Endothelial cell of umbilical vein (primary cell): ENCODE results near the gene ABCA3. TPM values are rescaled to one million over a fixed set of nuclear protein-coding genes. Genes with fewer than 3 reads are reported as not detected.

ENCODE experiments used
- Bru-seq: library from RNA; stranded (reverse); fragments of 400-500 nt; gene quantifications from one replicate; lab custom pipeline; 2021; lab: Mats Ljungman, UMichigan
- BruChase-seq, 2 experiments: library from RNA; stranded (reverse); fragments of 400-500 nt; gene quantifications; one replicate each; lab custom pipeline; 2021; lab: Mats Ljungman, UMichigan
- BruUV-seq: library from RNA; stranded (reverse); fragments of 400-500 nt; replicated peaks from 2 replicates; lab custom pipeline; 2021; lab: Mats Ljungman, UMichigan
- CTCF ChIA-PET: fragments of 300-600, 350-600 bp; sonication (Branson Sonifier 250); formaldehyde crosslinking; loops from one replicate; lab custom pipeline; 2021; ENCODE audit warnings: antibody characterized with exemption, inconsistent platforms; lab: Charles Lee
- POLR2A ChIA-PET: fragments of 300-600, 350-600 bp; sonication (Branson Sonifier 250); formaldehyde crosslinking; loops from one replicate; lab custom pipeline; 2021; ENCODE audit warnings: antibody characterized with exemption, inconsistent platforms; lab: Charles Lee
- DNase-seq: peaks from one replicate; pipeline ENCODE4 v3.0.0-alpha.2; 2011; ENCODE audit warnings: low read depth, low spot score
- FAIRE-seq: peaks from 2 replicates; lab custom pipeline; 2011; peaks lifted over from hg19 to GRCh38; lab: Jason Lieb, UNC
- H2AFZ ChIP-seq: 2 replicates; pipeline ENCODE4 v1.6.0; 2012; ENCODE audit warnings: low read depth, low read length, control low read depth, inconsistent platforms
- H3K27ac ChIP-seq: 2 replicates; pipeline ENCODE4 v1.5.1; 2011; ENCODE audit warnings: low read depth, mild to moderate bottlenecking, control low read depth, low read length, moderate library complexity; ENCODE audit not compliant: insufficient read depth
- H3K27me3 ChIP-seq, 2 experiments: 2 replicates each; pipeline versions ENCODE4 v1.6.0 to v1.6.1; 2011; ENCODE audit warnings: low read length in 2 of 2, mixed read lengths in 1 of 2; ENCODE audit not compliant: control insufficient read depth in 2 of 2, insufficient read depth in 2 of 2
- H3K36me3 ChIP-seq, 2 experiments: 2 replicates in 1 of 2; 3 replicates in 1 of 2; pipeline ENCODE4 v1.5.1; 2011; ENCODE audit warnings: low read length in 2 of 2, mild to moderate bottlenecking in 1 of 2, moderate library complexity in 1 of 2; ENCODE audit not compliant: control insufficient read depth in 2 of 2, insufficient read depth in 2 of 2; ENCODE audit errors: extremely low read depth in 1 of 2
- H3K4me1 ChIP-seq: 3 replicates; pipeline ENCODE4 v1.5.1; 2011; ENCODE audit warnings: mild to moderate bottlenecking, low read length; ENCODE audit not compliant: control insufficient read depth, insufficient read depth; ENCODE audit errors: extremely low read depth
- H3K4me2 ChIP-seq: 2 replicates; pipeline ENCODE4 v1.6.1; 2011; ENCODE audit warnings: low read length, control low read depth, mixed read lengths; ENCODE audit not compliant: insufficient read depth
- H3K4me3 ChIP-seq, 3 experiments: fragments of 200-600 bp in 1 of 3; sonication (generic), shearing (Covaris generic) in 1 of 3; replicated peaks in 1 of 3; 2 replicates each; pipeline ENCODE4 v1.5.1; 2011 to 2016; ENCODE audit warnings: control low read depth in 3 of 3, low read length in 3 of 3, mild to moderate bottlenecking in 2 of 3, inconsistent platforms in 1 of 3, low read depth in 1 of 3, moderate library complexity in 1 of 3; ENCODE audit not compliant: insufficient read depth in 1 of 3
- H3K79me2 ChIP-seq: 2 replicates; pipeline ENCODE4 v1.6.0; 2012; ENCODE audit warnings: low read length, inconsistent platforms; ENCODE audit not compliant: control insufficient read depth, insufficient read depth
- H3K9ac ChIP-seq: replicated peaks from 2 replicates; pipeline ENCODE3; 2011; ENCODE audit warnings: low read length, control low read depth; ENCODE audit not compliant: insufficient read depth; ENCODE audit errors: extremely low read depth
- H3K9me1 ChIP-seq: replicated peaks from 3 replicates; pipeline ENCODE4 v1.6.0; 2011; ENCODE audit warnings: mild to moderate bottlenecking, low read length; ENCODE audit not compliant: control insufficient read depth, insufficient read depth; ENCODE audit errors: extremely low read depth
- H3K9me3 ChIP-seq: replicated peaks from 2 replicates; pipeline ENCODE4 v1.5.1; 2012; ENCODE audit warnings: low read length, inconsistent platforms; ENCODE audit not compliant: control insufficient read depth, insufficient read depth
- H4K20me1 ChIP-seq: replicated peaks from 2 replicates; pipeline ENCODE3; 2011; ENCODE audit warnings: mild to moderate bottlenecking, low read length; ENCODE audit not compliant: control insufficient read depth, insufficient read depth; ENCODE audit errors: extremely low read depth
- EZH2 ChIP-seq: IDR thresholded peaks from 2 replicates; pipeline ENCODE4 v1.6.1; 2012; ENCODE audit warnings: borderline replicate concordance, low read depth, mild to moderate bottlenecking, moderate library complexity, low read length, inconsistent platforms; ENCODE audit not compliant: severe bottlenecking
- FOS ChIP-seq: IDR thresholded peaks from 2 replicates; pipeline ENCODE4 v1.6.1; 2011; ENCODE audit warnings: mild to moderate bottlenecking, low read length, moderate library complexity, borderline replicate concordance; ENCODE audit not compliant: insufficient read depth
- GATA2 ChIP-seq: IDR thresholded peaks from 2 replicates; pipeline ENCODE4 v1.7.0; 2011; ENCODE audit warnings: low read depth, mild to moderate bottlenecking, moderate library complexity, mixed read lengths, low read length; ENCODE audit not compliant: insufficient read length, insufficient read depth
- POLR2A ChIP-seq: IDR thresholded peaks from 2 replicates; pipeline ENCODE4 v1.6.1; 2012; ENCODE audit warnings: low read depth, mild to moderate bottlenecking, control low read depth, low read length
- POLR2AphosphoS5 ChIP-seq: IDR thresholded peaks from 2 replicates; pipeline ENCODE4 v1.6.1; 2012; ENCODE audit warnings: low read depth, mild to moderate bottlenecking, control low read depth, low read length, moderate library complexity; ENCODE audit not compliant: insufficient read depth
- dilution Hi-C: fragments of 300-500 bp; cut with MboI; formaldehyde crosslinking; loops from one replicate; pipeline ENCODE4 v1.15.0; 2019; ENCODE audit warnings: low sequenced_read_pairs; ENCODE audit not compliant: extremely low pct_ligation_motif_present
- intact Hi-C: fragments of 100-400 bp; cut with micrococcal nuclease; formaldehyde crosslinking; loops from one replicate; pipeline ENCODE4 v1.10.0; 2022
- long read RNA-seq: library from polyadenylated mRNA; stranded (forward); transcript quantifications from one replicate; pipeline ENCODE4 v2.0.0, GENCODE V29; 2021
- polyA minus RNA-seq, 3 experiments: library from RNA; depleted of rRNA, polyadenylated mRNA; stranded (reverse); fragments of >200 nt; gene quantifications; 1 replicate in 1 of 3; 2 replicates in 2 of 3; pipeline ENCODE4 v1.2.3, GENCODE V29; 2011
- polyA plus RNA-seq, 4 experiments: library from polyadenylated mRNA; depleted of rRNA in 3 of 4; stranded (reverse) in 3 of 4; unstranded in 1 of 4; fragments of >200 nt; gene quantifications; 2 replicates each; pipeline versions ENCODE4 v1.2.1 to v1.2.3, GENCODE V29; 2011 to 2012; ENCODE audit warnings: missing spikeins in 1 of 4
- total RNA-seq: library from RNA; stranded (reverse); gene quantifications from 2 replicates; pipeline ENCODE4 v1.2.3, GENCODE V29; 2021
- TF ChIP-seq, protein P1 (sequence below), 2 donors: IDR thresholded peaks; 1 replicate in 1 of 2; 2 replicates in 1 of 2; pipeline ENCODE4 v1.5.1; 2011; ENCODE audit warnings: low read length in 2 of 2, mild to moderate bottlenecking in 2 of 2, moderate library complexity in 2 of 2, control low read depth in 1 of 2, inconsistent platforms in 1 of 2, low read depth in 1 of 2; ENCODE audit not compliant: insufficient read depth in 1 of 2; ENCODE audit errors: extremely low read depth in 1 of 2
- TF ChIP-seq, protein P2 (sequence below): IDR thresholded peaks from 2 replicates; pipeline ENCODE4 v1.6.1; 2011; ENCODE audit not compliant: insufficient read depth, insufficient read length

Gene ABCA3
- total RNA-seq (25.5 and 36.0 TPM in 2 replicates), polyA plus RNA-seq (13.5 and 16.7 TPM in 2 replicates), polyA minus RNA-seq (21.1 and 25.6 TPM in 2 replicates), Bru-seq, nascent RNA (percentile 46 among the genes with signal in this experiment), BruChase-seq, experiment 1, labeled RNA remaining after a 6-hour chase (percentile 47 among the genes with signal in this experiment), BruChase-seq, experiment 2, labeled RNA remaining after a 2-hour chase (percentile 40 among the genes with signal in this experiment)
- 11.3 and 13.9 TPM in 2 replicates for polyA plus RNA-seq (2011; cell fraction: cytosol; rRNA removed)
- polyA plus RNA-seq (2011; cell fraction: nucleus; rRNA removed) = 21.7 and 27.7 TPM in 2 replicates
- 21.6 and 29.6 TPM in 2 replicates for polyA plus RNA-seq (2012)
- polyA minus RNA-seq (2011; cell fraction: cytosol; rRNA and poly(A)+ RNA removed) = 3.4 TPM
- 11.7 and 12.1 TPM in 2 replicates for polyA minus RNA-seq (2011; cell fraction: nucleus; rRNA and poly(A)+ RNA removed)
- long read RNA-seq, full-length matches to known transcripts = 2 of 77 reads
- long read RNA-seq, partial matches to known transcripts = 62 of 77 reads
- long read RNA-seq, other reads (novel, unspliced or antisense) = 13 of 77 reads

DNA sequence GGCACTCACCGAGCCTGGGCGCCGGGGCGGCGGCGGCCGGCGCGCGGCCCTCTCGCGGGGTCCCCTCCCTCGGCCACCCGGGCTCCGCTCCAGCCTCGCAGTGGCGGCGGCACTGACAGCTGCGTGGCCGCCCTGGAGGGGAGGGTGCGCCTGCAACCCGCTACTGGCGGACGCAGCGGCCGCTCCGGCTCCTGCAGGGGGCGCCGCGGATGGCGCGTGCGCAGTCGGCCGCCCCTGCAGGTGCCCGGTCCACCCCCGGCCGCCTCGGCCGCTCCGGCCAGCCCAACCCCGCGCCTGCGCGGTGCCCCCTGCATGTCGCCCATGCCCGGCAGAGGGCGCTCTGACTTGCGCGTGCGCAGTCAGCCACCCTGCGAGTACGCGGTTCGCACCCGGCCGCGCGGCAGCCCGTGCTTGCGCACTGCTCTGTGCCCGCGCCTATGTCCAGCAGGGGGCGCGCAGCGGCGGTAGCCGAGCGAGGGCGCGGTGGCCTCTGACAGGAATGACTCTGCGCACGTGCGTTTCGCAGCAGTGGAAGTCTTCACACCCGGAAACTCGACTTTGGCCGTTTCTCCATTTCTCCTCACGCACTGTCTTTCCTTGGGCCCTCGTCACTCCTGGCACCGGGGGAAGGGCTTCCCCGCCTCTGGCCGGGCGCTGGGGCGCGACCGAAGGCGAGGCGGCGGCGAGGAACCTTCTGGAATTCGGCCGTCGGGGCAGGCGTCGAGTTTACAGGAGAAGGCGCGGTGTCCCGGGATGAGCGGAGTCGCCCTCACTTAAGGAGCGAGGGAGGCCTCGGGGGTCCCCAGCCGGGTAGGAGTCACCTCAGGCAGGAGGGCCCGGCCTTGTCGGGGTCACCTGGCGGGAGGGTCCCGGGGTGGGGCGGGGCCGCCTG, at the start of gene ABCA3:
Gene ABCA3, minus strand, starts transcription at position 165 of the 892 bp plus-strand sequence. CDS start 14,262 bp downstream, outside the sequence.
- no TSS peak for BruUV-seq
- intact Hi-C loops (loop anchor here (1.0 to 2.0 kb wide), 4 partner anchors 72 to 160 kb away; partner anchors contain the start of genes CCNF, RNPS1 and TBC1D24), dilution Hi-C loops (no loop called here)
- Histone ChIP-seq H3K27me3 (peaks cover 7 to 28% of the 10 kb centered on the region in 2 experiments), H3K27ac (peak within 1 kb of the TSS; percentile 29), H4K20me1 (no peaks in the 10 kb centered on the region), H3K9me1 (no peaks in the 10 kb centered on the region), H3K9ac (peak within 1 kb of the TSS; percentile 45), H3K9me3 (no peaks in the 10 kb centered on the region), H2AFZ (peak within 1 kb of the TSS; percentile 99), H3K4me3 (peak within 1 kb of the TSS; percentile 57 to 79 (median 60)), H3K4me1 (peaks cover 9% of the 10 kb centered on the region), H3K4me2 (peak within 1 kb of the TSS; percentile 83), H3K79me2 (peaks cover 10% of the 10 kb centered on the region), H3K36me3 (no peaks in the 10 kb centered on the region)
- ChIA-PET CTCF (interaction anchor here (0.7 to 1.4 kb wide), 11 partner anchors 10 to 161 kb away, joined by 3 to 14 read pairs (median 3); partner anchors contain the start of gene CCNF), POLR2A (no interaction called here)
- peak; percentile 93 for FAIRE-seq
- TF ChIP-seq, protein P1, sequence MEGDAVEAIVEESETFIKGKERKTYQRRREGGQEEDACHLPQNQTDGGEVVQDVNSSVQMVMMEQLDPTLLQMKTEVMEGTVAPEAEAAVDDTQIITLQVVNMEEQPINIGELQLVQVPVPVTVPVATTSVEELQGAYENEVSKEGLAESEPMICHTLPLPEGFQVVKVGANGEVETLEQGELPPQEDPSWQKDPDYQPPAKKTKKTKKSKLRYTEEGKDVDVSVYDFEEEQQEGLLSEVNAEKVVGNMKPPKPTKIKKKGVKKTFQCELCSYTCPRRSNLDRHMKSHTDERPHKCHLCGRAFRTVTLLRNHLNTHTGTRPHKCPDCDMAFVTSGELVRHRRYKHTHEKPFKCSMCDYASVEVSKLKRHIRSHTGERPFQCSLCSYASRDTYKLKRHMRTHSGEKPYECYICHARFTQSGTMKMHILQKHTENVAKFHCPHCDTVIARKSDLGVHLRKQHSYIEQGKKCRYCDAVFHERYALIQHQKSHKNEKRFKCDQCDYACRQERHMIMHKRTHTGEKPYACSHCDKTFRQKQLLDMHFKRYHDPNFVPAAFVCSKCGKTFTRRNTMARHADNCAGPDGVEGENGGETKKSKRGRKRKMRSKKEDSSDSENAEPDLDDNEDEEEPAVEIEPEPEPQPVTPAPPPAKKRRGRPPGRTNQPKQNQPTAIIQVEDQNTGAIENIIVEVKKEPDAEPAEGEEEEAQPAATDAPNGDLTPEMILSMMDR (IDR thresholded peaks at IDR 0.05; ENCODE audit: extremely low read depth in 1 of 2, insufficient read depth in 1 of 2, low read depth in 1 of 2, low read length in 2 of 2) = peak; percentile 98 to 100
- TF ChIP-seq FOS = peak; percentile 17
- no peak for TF ChIP-seq EZH2
- TF ChIP-seq POLR2AphosphoS5 = peak; percentile 85
- TF ChIP-seq, protein P2, sequence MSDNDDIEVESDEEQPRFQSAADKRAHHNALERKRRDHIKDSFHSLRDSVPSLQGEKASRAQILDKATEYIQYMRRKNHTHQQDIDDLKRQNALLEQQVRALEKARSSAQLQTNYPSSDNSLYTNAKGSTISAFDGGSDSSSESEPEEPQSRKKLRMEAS = peak; percentile 99
- peak; percentile 70 for TF ChIP-seq POLR2A
- no peak for TF ChIP-seq GATA2
- peak; percentile 98 for DNase-seq
